GM12878 (cell line): ENCODE measurements around the gene CDCA5. TPM values are rescaled to one million over a fixed set of nuclear protein-coding genes. Genes with fewer than 3 reads are reported as not detected.

Source experiments
- BCL11A ChIP-seq: IDR thresholded peaks from 2 replicates; pipeline ENCODE4 v1.6.1; 2011; ENCODE audit warnings: low read depth, low read length
- BHLHE40 ChIP-seq, 2 experiments: fragments of 450-650 bp in 1 of 2; IDR thresholded peaks; 2 replicates each; pipeline ENCODE4 v1.6.1; 2011 to 2017; ENCODE audit warnings: low read depth in 2 of 2, borderline replicate concordance in 1 of 2, improper control_type of control experiment in 1 of 2, low read length in 1 of 2, mild to moderate bottlenecking in 1 of 2
- CREM ChIP-seq: IDR thresholded peaks from 2 replicates; pipeline ENCODE4 v1.6.1; 2014; ENCODE audit warnings: antibody characterized with exemption, low read depth
- CTCF ChIP-seq, 3 experiments: IDR thresholded peaks in 2 of 3; conservative IDR thresholded peaks in 1 of 3; 2 replicates each; pipeline ENCODE4 v1.5.1; 2011; ENCODE audit warnings: low read depth in 3 of 3, low read length in 3 of 3, mild to moderate bottlenecking in 3 of 3, control low read depth in 2 of 3, moderate library complexity in 2 of 3, inconsistent platforms in 1 of 3, mixed read lengths in 1 of 3; ENCODE audit not compliant: control insufficient read depth in 2 of 3, insufficient read depth in 1 of 3; ENCODE audit errors: extremely low read depth in 1 of 3
- E2F4 ChIP-seq: IDR thresholded peaks from 2 replicates; pipeline ENCODE4 v1.6.1; 2012; ENCODE audit warnings: low read depth, low read length, improper control_type of control experiment
- HCFC1 ChIP-seq: fragments of 150-350 bp; IDR thresholded peaks from 2 replicates; pipeline ENCODE4 v1.6.1; 2014; ENCODE audit warnings: low read length
- IKZF1 ChIP-seq: fragments of 450-650 bp; conservative IDR thresholded peaks from 2 replicates; pipeline ENCODE4 v1.6.1; 2017; ENCODE audit warnings: antibody characterized with exemption, mild to moderate bottlenecking
- JUNB ChIP-seq: IDR thresholded peaks from 2 replicates; pipeline ENCODE4 v1.6.1; 2016; ENCODE audit warnings: antibody characterized with exemption, mild to moderate bottlenecking
- JUND ChIP-seq: IDR thresholded peaks from 2 replicates; pipeline ENCODE4 v1.6.1; 2012; ENCODE audit warnings: low read depth, mild to moderate bottlenecking, low read length, improper control_type of control experiment, moderate library complexity
- MYB ChIP-seq: fragments of 150-350 bp; IDR thresholded peaks from 2 replicates; pipeline ENCODE4 v1.6.1; 2014; ENCODE audit warnings: mild to moderate bottlenecking, low read depth, low read length, borderline replicate concordance
- NFXL1 ChIP-seq: fragments of 450-650 bp; IDR thresholded peaks from 2 replicates; pipeline ENCODE4 v1.6.1; 2017; ENCODE audit warnings: antibody characterized with exemption, mild to moderate bottlenecking, borderline replicate concordance
- NR2C1 ChIP-seq: fragments of 450-650 bp; IDR thresholded peaks from 2 replicates; pipeline ENCODE4 v1.6.1; 2017; ENCODE audit warnings: antibody characterized with exemption, mild to moderate bottlenecking, moderate library complexity
- NR2C2 ChIP-seq: IDR thresholded peaks from 2 replicates; pipeline ENCODE4 v1.6.1; 2011; ENCODE audit warnings: borderline replicate concordance, low read depth; ENCODE audit not compliant: control insufficient read depth, insufficient read length
- PML ChIP-seq: IDR thresholded peaks from 2 replicates; pipeline ENCODE4 v1.6.1; 2012; ENCODE audit warnings: low read length, inconsistent platforms
- POLR2A ChIP-seq: IDR thresholded peaks from 2 replicates; pipeline ENCODE4 v1.6.1; 2011; ENCODE audit warnings: low read depth, mild to moderate bottlenecking, low read length
- POLR2AphosphoS5 ChIP-seq: IDR thresholded peaks from 2 replicates; pipeline ENCODE4 v1.6.1; 2011; ENCODE audit warnings: mild to moderate bottlenecking, low read length, inconsistent platforms
- RBBP5 ChIP-seq: fragments of 200-600 bp; sonication (generic); conservative IDR thresholded peaks from 2 replicates; pipeline ENCODE4 v1.6.1; 2016
- REST ChIP-seq: IDR thresholded peaks from 2 replicates; pipeline ENCODE4 v1.6.1; 2012; ENCODE audit warnings: mild to moderate bottlenecking, low read depth, low read length
- SMC3 ChIP-seq: IDR thresholded peaks from 2 replicates; pipeline ENCODE4 v1.6.1; 2011; ENCODE audit warnings: low read length, improper control_type of control experiment, borderline replicate concordance
- SPI1 ChIP-seq: IDR thresholded peaks from 2 replicates; pipeline ENCODE4 v1.6.1; 2011; ENCODE audit warnings: low read depth, mild to moderate bottlenecking, low read length, moderate library complexity, borderline replicate concordance; ENCODE audit not compliant: insufficient read depth
- SREBF1 ChIP-seq: IDR thresholded peaks from 2 replicates; pipeline ENCODE4 v1.6.1; 2012; ENCODE audit warnings: mild to moderate bottlenecking, low read length
- SUZ12 ChIP-seq: fragments of 200-600 bp; sonication (generic); IDR thresholded peaks from one replicate; pipeline ENCODE4 v1.6.1; 2018; ENCODE audit warnings: antibody characterized with exemption, mild to moderate bottlenecking; ENCODE audit not compliant: unreplicated experiment
- TCF3 ChIP-seq: IDR thresholded peaks from 2 replicates; pipeline ENCODE4 v1.6.1; 2012; ENCODE audit warnings: low read depth, mild to moderate bottlenecking, low read length, borderline replicate concordance; ENCODE audit not compliant: insufficient read depth
- ZNF24 ChIP-seq: fragments of 450-650 bp; IDR thresholded peaks from 2 replicates; pipeline ENCODE4 v1.6.1; 2017; ENCODE audit warnings: antibody characterized with exemption, mild to moderate bottlenecking
- ZNF384 ChIP-seq: IDR thresholded peaks from 2 replicates; pipeline ENCODE4 v1.6.1; 2012; ENCODE audit warnings: low read depth, mild to moderate bottlenecking, low read length, improper control_type of control experiment, borderline replicate concordance
- polyA plus RNA-seq, 11 experiments: library from polyadenylated mRNA; depleted of rRNA in 4 of 11; unstranded in 6 of 11; stranded (reverse) in 5 of 11; fragments of >200 nt; fragmentation: Nextera tagmentation in 4 of 11; fragmentation: Illumina TruSeq in 1 of 11; extraction: Ambion mirVana in 4 of 11; extraction: Trizol in 1 of 11; gene quantifications; 1 replicate in 1 of 11; 2 replicates in 10 of 11; pipeline versions ENCODE4 v1.2.1 to v1.2.3, GENCODE V29; 2011 to 2016; ENCODE audit warnings: inconsistent platforms in 2 of 11, missing spikeins in 2 of 11, low read depth in 1 of 11
- total RNA-seq, 4 experiments: library from RNA; depleted of rRNA in 3 of 4; stranded (reverse); fragments of >200 nt in 3 of 4; fragmentation: Illumina TruSeq in 1 of 4; extraction: Trizol in 1 of 4; gene quantifications; 2 replicates each; pipeline versions ENCODE4 v1.2.1 to v1.2.3, GENCODE V29; 2013 to 2021

The CDCA5 gene
- total and polyA plus RNA-seq, 10 of the 15 experiments (the other 5 are each of a cell fraction or from before 2014, with no cell fraction given): 21.2 to 107 (median 64.9) TPM

GRCh38 chr11:65095974-65096806 is 12.3 kb upstream of the CDCA5 start, which contains the start of gene VPS51 (continued):
- TF ChIP-seq E2F4 (peak; percentile 39; the same call in 1 of the 2 replicates), RBBP5 (peak; percentile 50; the same call in 1 of the 2 replicates), ZNF384 (peak; percentile 59; the same call in 1 of the 2 replicates), SMC3 (no peak), REST (no peak), POLR2A (peak; percentile 99), CTCF (IDR thresholded peaks at IDR 0.05 in 2 of 3, conservative IDR thresholded peaks at IDR 0.05 in 1 of 3; ENCODE audit: control insufficient read depth in 2 of 3, extremely low read depth in 1 of 3, insufficient read depth in 1 of 3, low read depth in 3 of 3, low read length in 3 of 3) (no peak), NFXL1 (no peak), BHLHE40 (IDR thresholded peaks at IDR 0.05; ENCODE audit: borderline replicate concordance in 1 of 2, low read depth in 2 of 2, low read length in 1 of 2) (peak; percentile 32 to 71; a peak in 2 of 4 replicates), TCF3 (peak; percentile 46; the same call in 1 of the 2 replicates), CREM (peak; percentile 91), JUND (no peak), MYB (peak; percentile 80; the same call in 1 of the 2 replicates), IKZF1 (peak; percentile 99), NR2C1 (peak; percentile 95), POLR2AphosphoS5 (peak; percentile 98), NR2C2 (no peak), BCL11A (peak; percentile 34; the same call in 1 of the 2 replicates), SREBF1 (peak; percentile 80), HCFC1 (peak; percentile 99), ZNF24 (peak; percentile 84), PML (peak; percentile 87), SUZ12 (no peak), JUNB (no peak; the same call in 1 of the 2 replicates), SPI1 (no peak)
